Measurements from ENCODE around the gene WDR91. TPM values are rescaled to one million over a fixed set of nuclear protein-coding genes. Genes with fewer than 3 reads are reported as not detected.

WDR91 gene
- total RNA-seq, 1 experiment from 2014 or later: 8.8 TPM

- Histone ChIP-seq H3K4me3 (ENCODE audit: low read depth in 2 of 2, low read length in 2 of 2) (no peak overlapping the region), H3K4me1 (ENCODE audit: control insufficient read depth, insufficient read depth, low read length) (no peaks in the 10 kb centered on the region), H3K27me3 (ENCODE audit: control insufficient read depth, insufficient read depth, low read length) (peaks cover 4% of the 10 kb centered on the region; the same call in 1 of the 2 replicates), H3K36me3 (ENCODE audit: control insufficient read depth, insufficient read depth, low read length) (no peaks in the 10 kb centered on the region), H3K9me3 (ENCODE audit: control insufficient read depth, insufficient read depth, low read depth, low read length) (no peaks in the 10 kb centered on the region), H3K27ac (ENCODE audit: low read length) (no peak overlapping the region)
- CTCF ChIA-PET: no interaction called here
- TF ChIP-seq SIN3A (IDR thresholded peaks at IDR 0.05; ENCODE audit: borderline replicate concordance, insufficient read depth, low read depth, low read length) (no peak), REST (IDR thresholded peaks at IDR 0.05; ENCODE audit: insufficient read depth in 1 of 2, low read depth in 2 of 2, low read length in 1 of 2) (no peak), TCF7L2 (IDR thresholded peaks at IDR 0.05; ENCODE audit: low read depth, low read length) (no peak), CTCF (IDR thresholded peaks at IDR 0.05) (no peak), POLR2AphosphoS5 (IDR thresholded peaks at IDR 0.05; ENCODE audit: low read depth, low read length) (no peak)
- no peak for DNase-seq (ENCODE audit: low read depth, low spot score)
- BruUV-seq (replicated peaks): no TSS peak
- intact Hi-C loops (cut with micrococcal nuclease; ENCODE audit: unreplicated experiment): no loop called here
- POLR2A ChIA-PET: no interaction called here
- no peak for ATAC-seq
- in situ Hi-C loops (cut with HindIII; ENCODE audit: low pct_unique_long_range_greater_than_20kb, low sequenced_read_pairs): no loop called here
Observed at GRCh38 chr7:135224027-135224426, 12.7 kb upstream of the WDR91 start.

- intact Hi-C loops (cut with micrococcal nuclease; ENCODE audit: unreplicated experiment) (no loop called here), in situ Hi-C loops (cut with HindIII; ENCODE audit: low pct_unique_long_range_greater_than_20kb, low sequenced_read_pairs) (no loop called here)
- no peaks in the 10 kb centered on the region for H3K36me3 ChIP-seq (ENCODE audit: control insufficient read depth, insufficient read depth, low read length)
- ATAC-seq (no peak), DNase-seq (ENCODE audit: low read depth, low spot score) (no peak)
- H3K27me3 ChIP-seq (ENCODE audit: control insufficient read depth, insufficient read depth, low read length): peaks cover 4% of the 10 kb centered on the region; the same call in 1 of the 2 replicates
- no peak overlapping the region for H3K27ac ChIP-seq (ENCODE audit: low read length)
- no peaks in the 10 kb centered on the region for H3K4me1 ChIP-seq (ENCODE audit: control insufficient read depth, insufficient read depth, low read length)
- BruUV-seq (replicated peaks): no TSS peak
- TF ChIP-seq SIN3A (IDR thresholded peaks at IDR 0.05; ENCODE audit: borderline replicate concordance, insufficient read depth, low read depth, low read length) (no peak), TCF7L2 (IDR thresholded peaks at IDR 0.05; ENCODE audit: low read depth, low read length) (no peak), POLR2AphosphoS5 (IDR thresholded peaks at IDR 0.05; ENCODE audit: low read depth, low read length) (no peak), CTCF (IDR thresholded peaks at IDR 0.05) (no peak), REST (IDR thresholded peaks at IDR 0.05; ENCODE audit: insufficient read depth in 1 of 2, low read depth in 2 of 2, low read length in 1 of 2) (no peak)
- ChIA-PET POLR2A (no interaction called here), CTCF (no interaction called here)
- no peak overlapping the region for H3K4me3 ChIP-seq (ENCODE audit: low read depth in 2 of 2, low read length in 2 of 2)
- H3K9me3 ChIP-seq (ENCODE audit: control insufficient read depth, insufficient read depth, low read depth, low read length): no peaks in the 10 kb centered on the region
Observed at GRCh38 chr7:135217645-135218509, 6.6 kb upstream of the WDR91 start.
